Measurements from ENCODE around the gene CKMT1B. TPM values are rescaled to one million over a fixed set of nuclear protein-coding genes. Genes with fewer than 3 reads are reported as not detected.

The CKMT1B gene
- total and polyA plus RNA-seq, 9 of the 15 experiments (the other 6 are each of a cell fraction or from before 2014, with no cell fraction given): 3.2 to 10.6 (median 5.0) TPM

DNA sequence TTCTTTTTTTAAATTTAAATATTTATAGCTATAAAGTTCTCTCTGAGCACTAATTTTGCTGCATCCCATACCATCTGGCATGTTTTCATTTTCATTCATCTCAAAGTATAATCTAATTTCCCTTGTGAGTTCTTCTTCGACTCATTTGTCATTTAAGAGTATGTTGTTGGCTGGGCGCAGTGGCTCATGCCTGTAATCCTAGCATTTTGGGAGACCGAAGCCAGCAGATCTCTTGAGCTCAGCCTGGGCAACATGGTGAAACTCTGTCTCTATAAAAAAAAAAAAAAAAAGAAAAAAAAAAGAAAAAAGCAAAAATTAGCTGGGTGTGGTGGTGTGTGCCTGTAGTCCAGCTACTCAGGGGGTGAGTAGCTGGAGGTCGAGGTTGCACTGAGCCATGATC, 41.6 kb upstream of the CKMT1B start (continued):
- TF ChIP-seq, protein P1, sequence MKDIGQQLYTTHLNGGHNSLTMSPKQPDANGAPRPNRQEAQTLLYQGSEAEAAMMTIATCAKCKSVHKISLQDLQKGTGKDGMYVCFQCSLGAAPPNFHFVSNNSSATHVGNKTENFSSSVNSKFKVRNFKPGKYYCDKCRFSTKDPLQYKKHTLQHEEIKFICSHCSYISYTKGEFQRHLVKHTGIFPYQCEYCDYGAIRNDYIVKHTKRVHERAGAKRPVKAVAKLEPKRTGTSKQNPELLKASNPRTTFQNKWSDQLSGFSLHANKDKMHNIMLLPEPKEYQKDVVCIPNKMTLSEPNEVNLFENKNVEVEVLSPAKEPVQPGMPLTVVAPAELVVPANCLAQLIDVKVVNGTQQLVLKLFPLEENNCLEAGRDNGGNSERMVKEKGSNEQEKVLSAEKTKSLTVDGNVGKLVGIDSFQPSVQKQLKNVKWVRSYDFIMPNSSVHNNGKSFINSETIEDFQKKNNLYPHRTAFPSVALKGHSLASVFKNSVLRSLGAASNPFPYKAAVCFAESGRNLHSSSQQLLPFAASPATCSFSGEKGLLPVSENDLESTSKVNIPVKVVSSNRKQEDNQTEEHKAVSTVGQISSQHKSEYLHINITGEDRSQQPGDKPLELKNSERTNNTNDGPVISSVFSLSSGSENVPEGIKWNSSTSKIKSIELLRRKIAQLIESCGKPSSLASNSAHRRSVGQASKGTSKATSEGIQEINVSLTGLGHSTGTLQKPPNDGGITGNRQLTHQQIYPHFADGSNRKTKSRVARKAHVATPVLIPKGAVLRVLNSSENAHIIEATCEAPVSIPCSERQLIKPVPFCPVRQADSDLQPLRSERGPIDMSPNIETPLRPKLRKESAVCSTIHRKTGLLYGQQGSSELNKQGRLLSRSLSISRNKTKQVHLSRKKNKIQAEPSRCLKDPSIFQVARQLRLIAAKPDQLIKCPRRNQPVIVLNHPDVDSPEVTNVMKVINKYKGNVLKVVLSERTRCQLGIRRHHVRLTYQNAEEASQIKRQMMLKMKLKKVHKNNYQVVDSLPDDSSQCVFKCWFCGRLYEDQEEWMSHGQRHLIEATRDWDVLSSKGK (CRISPR knock-in tag; IDR thresholded peaks at IDR 0.05): no peak

DNA sequence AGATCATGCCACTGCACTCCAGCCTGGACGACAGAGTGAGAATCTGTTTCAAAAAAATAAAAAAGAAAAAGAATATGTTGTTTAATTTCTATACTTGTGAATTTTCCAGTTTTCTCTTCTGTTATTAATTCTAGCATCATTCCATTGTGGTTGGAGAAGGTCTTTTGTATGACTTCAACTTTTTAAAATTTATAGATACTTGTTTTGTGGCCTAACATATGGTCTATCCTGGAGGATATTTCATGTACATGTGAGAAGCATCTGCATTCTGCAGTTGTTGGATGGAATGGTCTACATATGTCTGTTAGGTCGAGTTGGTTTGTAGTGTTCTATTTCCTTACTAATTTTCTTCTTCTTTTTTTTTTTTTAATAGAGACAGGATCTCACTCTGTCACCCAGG, 40.8 kb upstream of the CKMT1B start:
- in situ Hi-C loops (cut with MboI): no loop called here
- no peaks in the 10 kb centered on the region for H3K9me3 ChIP-seq (replicated peaks; ENCODE audit: control insufficient read depth, insufficient read depth, low read depth, low read length)
- ChIA-PET POLR2A (no interaction called here), CTCF (ENCODE audit: low intra/inter-chr PET ratio) (no interaction called here)
- no peak overlapping the region for H2AFZ ChIP-seq (ENCODE audit: low read depth, low read length)
- BruUV-seq (replicated peaks): no TSS peak
- H3K9me1 ChIP-seq (ENCODE audit: control insufficient read depth, insufficient read depth, low read length): no peaks in the 10 kb centered on the region
- TF ChIP-seq, protein P2, sequence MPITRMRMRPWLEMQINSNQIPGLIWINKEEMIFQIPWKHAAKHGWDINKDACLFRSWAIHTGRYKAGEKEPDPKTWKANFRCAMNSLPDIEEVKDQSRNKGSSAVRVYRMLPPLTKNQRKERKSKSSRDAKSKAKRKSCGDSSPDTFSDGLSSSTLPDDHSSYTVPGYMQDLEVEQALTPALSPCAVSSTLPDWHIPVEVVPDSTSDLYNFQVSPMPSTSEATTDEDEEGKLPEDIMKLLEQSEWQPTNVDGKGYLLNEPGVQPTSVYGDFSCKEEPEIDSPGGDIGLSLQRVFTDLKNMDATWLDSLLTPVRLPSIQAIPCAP (CRISPR knock-in tag; IDR thresholded peaks at IDR 0.05; ENCODE audit: borderline replicate concordance): no peak
- no peak for TF ChIP-seq RHOXF2B (CRISPR knock-in tag; conservative IDR thresholded peaks at IDR 0.05)
- no peak for TF ChIP-seq ZNF146 (CRISPR knock-in tag; IDR thresholded peaks at IDR 0.05; ENCODE audit: unreplicated experiment)
- TF ChIP-seq MBD2 (IDR thresholded peaks at IDR 0.05; ENCODE audit: borderline replicate concordance, low read depth): no peak
- no peak for TF ChIP-seq ZNF668 (CRISPR knock-in tag; IDR thresholded peaks at IDR 0.05)
- no peak for TF ChIP-seq POLR2AphosphoS2 (IDR thresholded peaks at IDR 0.05; ENCODE audit: low read length)
- no peak for TF ChIP-seq PCBP1 (IDR thresholded peaks at IDR 0.05; ENCODE audit: low read depth, low read length, poor library complexity, severe bottlenecking)
- TF ChIP-seq NFATC3 (IDR thresholded peaks at IDR 0.05): no peak
- TF ChIP-seq POLR2B (IDR thresholded peaks at IDR 0.05; ENCODE audit: low read depth, partially characterized antibody): no peak
- TF ChIP-seq MYBL2 (IDR thresholded peaks at IDR 0.05; ENCODE audit: low read depth): no peak
- no peak for TF ChIP-seq MYBL2 (CRISPR knock-in tag; IDR thresholded peaks at IDR 0.05; ENCODE audit: borderline replicate concordance)
- TF ChIP-seq LCOR (CRISPR knock-in tag; IDR thresholded peaks at IDR 0.05): no peak
- TF ChIP-seq CHD1 (IDR thresholded peaks at IDR 0.05; ENCODE audit: low read length): no peak
- no peak for TF ChIP-seq ILF3 (IDR thresholded peaks at IDR 0.05; ENCODE audit: borderline replicate concordance)
- TF ChIP-seq, protein P3, sequence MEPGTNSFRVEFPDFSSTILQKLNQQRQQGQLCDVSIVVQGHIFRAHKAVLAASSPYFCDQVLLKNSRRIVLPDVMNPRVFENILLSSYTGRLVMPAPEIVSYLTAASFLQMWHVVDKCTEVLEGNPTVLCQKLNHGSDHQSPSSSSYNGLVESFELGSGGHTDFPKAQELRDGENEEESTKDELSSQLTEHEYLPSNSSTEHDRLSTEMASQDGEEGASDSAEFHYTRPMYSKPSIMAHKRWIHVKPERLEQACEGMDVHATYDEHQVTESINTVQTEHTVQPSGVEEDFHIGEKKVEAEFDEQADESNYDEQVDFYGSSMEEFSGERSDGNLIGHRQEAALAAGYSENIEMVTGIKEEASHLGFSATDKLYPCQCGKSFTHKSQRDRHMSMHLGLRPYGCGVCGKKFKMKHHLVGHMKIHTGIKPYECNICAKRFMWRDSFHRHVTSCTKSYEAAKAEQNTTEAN (CRISPR knock-in tag; IDR thresholded peaks at IDR 0.05): no peak
- peaks cover 5% of the 10 kb centered on the region; the same call in 1 of the 3 replicates for H3K36me3 ChIP-seq (ENCODE audit: control insufficient read depth, insufficient read depth, low read length)
- H3K27ac ChIP-seq (ENCODE audit: extremely low read depth, low read depth, low read length): no peak overlapping the region
- H3K9ac ChIP-seq (ENCODE audit: insufficient read depth in 1 of 2, low read depth in 2 of 2, low read length in 2 of 2): no peak overlapping the region
- intact Hi-C loops (cut with micrococcal nuclease): no loop called here
- H3K4me2 ChIP-seq (ENCODE audit: insufficient read depth, low read length): no peak overlapping the region
- H3K79me2 ChIP-seq (ENCODE audit: control insufficient read depth, insufficient read depth, low read length): no peaks in the 10 kb centered on the region
- no peak overlapping the region for H3K4me3 ChIP-seq
- DNase-seq (ENCODE audit: extremely low read depth in 1 of 4, low spot score in 3 of 4): no peak
- H3K27me3 ChIP-seq (ENCODE audit: control insufficient read depth in 2 of 2, insufficient read depth in 2 of 2, low read length in 2 of 2): no peaks in the 10 kb centered on the region
- no peak for FAIRE-seq
- H3K4me1 ChIP-seq (replicated peaks in 1 of 2; ENCODE audit: control insufficient read depth in 2 of 2, insufficient read depth in 2 of 2, low read length in 2 of 2): no peaks in the 10 kb centered on the region
- WGBS (ENCODE audit: insufficient coverage, low coverage, missing lambda C conversion rate): 50% methylated on average over 2 of the region's 2 CpGs
- no peaks in the 10 kb centered on the region; the same call in 1 of the 2 replicates for H4K20me1 ChIP-seq (replicated peaks; ENCODE audit: control insufficient read depth, insufficient read depth, low read length)
- no peak for ATAC-seq
